HG02623 (cell line): ENCODE results near the gene CARD18.
"Not testable (repeated sequence)": the region's sequence is repeated elsewhere in the genome, so short reads cannot be mapped to it uniquely, and the experiment has no call there.

Source experiments
- ATAC-seq: cut with Tn5 transposase; IDR thresholded peaks from one replicate; pipeline ENCODE4 v1.9.1; 2021; ENCODE audit warnings: moderate library complexity; ENCODE audit not compliant: unreplicated experiment

Gene CARD18

DNA sequence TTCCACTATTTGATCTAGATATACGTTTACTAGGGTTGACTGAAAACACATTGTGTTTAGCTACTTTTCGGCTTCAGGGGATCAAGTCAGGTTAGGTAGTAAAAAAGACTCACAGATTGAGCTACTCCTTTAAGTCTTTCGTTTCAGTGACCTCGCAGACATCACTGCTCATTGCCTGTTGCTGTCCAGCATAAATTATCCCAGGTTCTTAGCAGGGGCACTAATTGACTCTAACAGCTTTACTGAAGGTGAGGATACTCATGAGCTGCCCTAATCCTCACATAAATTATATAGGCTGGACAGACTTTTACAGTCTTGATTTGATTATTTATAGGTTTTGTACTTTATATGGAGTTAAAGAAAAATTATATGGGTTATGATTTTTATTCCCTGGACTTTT lies 3.7 kb downstream of the CARD18 start:
- ATAC-seq, result no peak

GRCh38 chr11:105132716-105133511 lies 6.7 kb downstream of the CARD18 start:
- ATAC-seq, result no peak

DNA sequence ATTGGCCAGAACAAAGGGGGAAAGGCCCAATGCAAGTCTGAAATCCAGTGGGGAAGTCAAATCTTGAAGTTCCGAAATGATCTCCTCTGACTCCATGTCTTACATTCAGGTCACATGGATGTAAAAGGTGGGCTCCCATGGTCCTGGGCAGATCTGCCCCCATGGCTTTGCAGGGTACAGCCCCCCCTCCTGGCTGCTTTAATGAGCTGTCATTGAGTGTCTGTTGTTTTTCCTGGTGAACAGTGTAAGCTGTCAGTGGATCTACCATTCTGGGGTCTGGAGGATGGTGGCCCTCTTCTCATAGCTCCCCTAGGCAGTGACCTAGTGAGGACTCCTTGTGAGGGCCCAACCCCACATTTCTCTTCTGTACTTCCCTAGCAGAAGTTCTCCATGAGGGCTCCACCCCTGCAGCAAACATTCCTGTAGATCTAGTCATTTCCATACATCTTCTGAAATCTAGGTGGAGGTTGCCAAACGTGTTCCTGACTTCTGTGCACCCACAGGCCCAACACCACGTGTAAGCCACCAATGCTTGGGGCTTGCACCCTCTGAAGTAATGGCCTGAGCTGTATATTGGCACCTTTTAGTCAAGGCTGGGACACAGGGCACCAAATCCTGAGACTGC lies 9.3 kb downstream of the CARD18 start:
- no peak for ATAC-seq

DNA sequence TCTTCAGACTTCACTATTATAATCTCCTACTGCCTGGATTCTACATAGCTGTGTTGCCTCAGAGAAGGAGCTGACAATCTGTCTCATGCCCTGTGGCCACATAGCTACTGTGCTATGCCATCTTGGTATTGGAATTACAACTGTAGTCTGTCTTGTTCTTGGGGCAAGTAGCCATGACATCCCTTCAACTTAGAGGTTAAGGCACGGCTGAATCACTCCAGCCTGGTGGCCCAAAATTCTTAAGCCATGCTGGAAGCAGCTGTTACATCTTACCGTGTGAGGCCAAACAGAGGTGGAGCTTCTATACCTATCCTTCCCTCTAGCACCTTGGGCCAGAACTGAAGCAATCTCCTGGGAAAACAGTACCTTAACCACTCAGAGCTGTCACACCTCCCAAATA lies 14.8 kb downstream of the CARD18 start:
- ATAC-seq, result no peak

GRCh38 chr11:105111145-105111944 lies 28.2 kb downstream of the CARD18 start:
- no peak for ATAC-seq

GRCh38 chr11:105110688-105111030 lies 28.9 kb downstream of the CARD18 start:
- ATAC-seq, result no peak

DNA sequence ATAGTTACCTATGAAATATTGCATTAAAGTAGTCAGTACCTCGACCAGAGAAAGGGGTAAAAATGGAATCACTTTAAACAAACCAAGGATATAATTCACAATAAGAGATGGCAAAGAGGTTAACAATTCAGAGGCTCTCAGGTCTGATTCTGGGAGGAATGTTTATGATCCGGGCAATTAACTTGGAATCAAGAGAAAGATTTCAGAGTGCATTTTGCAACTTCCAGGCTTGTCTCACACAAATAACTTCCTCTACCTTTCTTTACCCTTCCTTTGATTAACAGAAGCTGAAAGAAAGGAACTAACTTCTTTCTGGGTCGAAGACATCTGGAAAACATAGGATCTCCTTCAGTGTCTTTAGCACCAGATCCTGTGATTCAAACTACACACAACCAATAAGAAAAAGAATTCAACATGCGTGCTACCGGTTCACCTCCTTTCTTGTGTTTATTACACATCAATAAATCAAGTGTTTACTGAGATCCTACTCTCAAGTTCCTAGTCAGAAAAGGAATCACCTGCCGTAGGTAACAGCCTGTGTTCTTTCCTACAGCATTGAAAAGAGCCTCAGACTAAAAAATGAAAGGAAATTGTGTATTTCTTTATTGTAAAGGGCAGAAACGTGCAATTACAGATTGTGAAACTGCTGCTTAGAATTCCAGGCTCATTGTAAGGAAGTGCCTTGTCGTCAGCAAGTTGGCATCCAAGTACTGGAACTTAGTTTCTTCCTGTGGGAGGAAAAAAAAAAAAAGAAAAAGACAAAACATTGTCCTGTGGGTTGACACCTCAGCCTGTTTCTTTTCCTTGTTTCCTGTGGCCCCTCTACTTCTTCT lies 29.5 kb downstream of the CARD18 start:
- no peak for ATAC-seq

- no peak for ATAC-seq
Measured at GRCh38 chr11:105109321-105109720, 30.2 kb downstream of the CARD18 start.

- ATAC-seq, result no peak
Measured at GRCh38 chr11:105108247-105108646, 31.3 kb downstream of the CARD18 start.

DNA sequence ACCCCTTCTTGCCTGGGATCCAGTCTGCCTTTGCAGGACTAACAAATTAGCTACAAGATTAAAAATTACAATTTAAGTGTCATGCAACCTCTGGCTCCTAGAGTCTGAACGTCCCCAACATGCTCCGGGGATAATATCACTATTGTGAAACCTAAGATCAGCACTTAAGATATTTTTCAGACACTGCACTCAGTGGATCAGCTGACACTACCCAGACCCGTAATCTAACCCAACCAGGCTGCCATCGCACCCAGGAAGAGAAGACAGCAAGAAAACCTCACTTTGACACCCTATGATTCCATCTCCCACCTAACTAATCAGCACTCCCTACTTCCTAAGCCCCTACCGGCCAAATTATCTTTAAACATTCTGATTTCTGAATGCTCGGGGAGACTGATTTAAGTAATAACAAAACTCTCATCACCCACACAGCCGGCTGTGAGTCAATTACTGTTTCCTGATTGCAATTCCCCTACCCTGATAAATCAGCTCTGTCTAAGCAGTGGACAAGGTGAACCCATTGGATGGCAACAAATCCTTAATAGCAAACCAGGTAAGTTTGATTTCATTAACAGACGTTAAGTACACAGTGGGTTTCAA lies 32.2 kb downstream of the CARD18 start:
- not testable (repeated sequence) for ATAC-seq

DNA sequence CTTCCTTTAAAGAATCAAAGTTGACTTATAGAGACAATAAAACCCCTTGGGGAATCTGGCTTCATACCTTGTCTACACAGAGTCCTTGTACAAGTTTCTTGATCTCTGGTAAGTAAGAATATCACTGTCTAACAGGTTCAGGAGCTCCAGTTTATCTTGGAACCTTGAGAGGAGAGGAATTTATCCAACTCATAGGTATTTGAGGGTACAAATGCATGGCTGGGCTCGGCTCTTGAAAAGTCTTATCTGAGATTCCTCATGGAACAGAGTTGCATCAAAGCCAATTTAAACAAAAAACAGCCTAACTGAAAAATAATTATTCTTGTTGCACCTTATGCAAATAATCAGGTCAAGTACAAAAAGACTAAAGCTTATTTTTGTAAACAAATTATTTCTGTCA lies 33.4 kb downstream of the CARD18 start:
- ATAC-seq, result no peak

GRCh38 chr11:105104292-105104691 lies 35.3 kb downstream of the CARD18 start:
- ATAC-seq, result no peak

GRCh38 chr11:105103336-105103735 lies 36.2 kb downstream of the CARD18 start:
- ATAC-seq, result no peak

GRCh38 chr11:105102079-105102581 lies 37.4 kb downstream of the CARD18 start:
- ATAC-seq, result not testable (repeated sequence)

DNA sequence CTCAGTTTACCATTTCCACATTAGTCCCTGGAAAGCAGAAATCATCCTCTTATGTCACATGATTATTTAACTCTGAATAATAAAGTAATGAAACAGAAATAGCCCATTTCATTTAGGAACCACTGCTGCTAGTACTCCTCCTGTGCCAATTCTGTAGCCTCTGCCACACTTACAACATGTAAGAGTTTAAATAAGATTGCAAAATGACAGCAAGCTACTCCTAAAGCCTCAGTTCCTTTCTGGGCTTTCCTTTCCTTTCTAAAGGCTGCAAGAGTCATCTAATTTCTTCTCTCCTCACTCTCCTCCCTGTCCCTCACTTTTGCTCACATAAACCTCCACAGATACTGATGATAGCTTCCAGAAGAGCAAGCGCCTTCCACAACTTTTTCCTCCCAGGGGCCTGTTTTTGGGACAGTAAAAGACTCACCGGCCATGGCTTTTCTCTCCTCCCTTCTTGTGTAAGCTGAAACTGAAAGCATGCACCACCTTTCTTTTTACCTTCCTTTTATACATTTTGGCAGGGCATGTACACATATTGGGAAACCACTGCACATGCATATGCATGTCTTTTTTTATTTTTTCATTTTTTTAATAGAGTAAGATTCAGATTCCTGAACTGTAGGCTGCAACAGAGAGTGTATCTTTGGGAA lies 38.5 kb downstream of the CARD18 start:
- no peak for ATAC-seq

DNA sequence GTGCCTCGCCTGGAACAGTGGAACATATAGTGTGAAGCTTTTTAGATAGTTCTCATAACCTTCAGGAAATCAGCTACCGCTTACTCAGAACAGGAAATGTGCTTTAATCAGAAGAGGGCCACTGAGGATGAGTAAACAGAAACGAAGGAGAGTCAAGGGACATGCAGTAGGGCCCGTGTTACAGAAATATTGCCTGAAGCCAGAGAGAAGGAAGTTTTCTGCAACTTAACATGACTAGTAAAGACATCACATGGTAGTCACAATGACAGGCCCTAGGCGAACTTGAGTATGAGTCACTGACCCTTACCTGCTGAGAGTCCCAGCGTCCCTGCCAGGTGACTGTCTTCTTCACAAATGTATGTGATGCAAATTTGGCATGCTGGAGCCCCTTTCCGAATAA lies 39.4 kb downstream of the CARD18 start:
- no peak for ATAC-seq

DNA sequence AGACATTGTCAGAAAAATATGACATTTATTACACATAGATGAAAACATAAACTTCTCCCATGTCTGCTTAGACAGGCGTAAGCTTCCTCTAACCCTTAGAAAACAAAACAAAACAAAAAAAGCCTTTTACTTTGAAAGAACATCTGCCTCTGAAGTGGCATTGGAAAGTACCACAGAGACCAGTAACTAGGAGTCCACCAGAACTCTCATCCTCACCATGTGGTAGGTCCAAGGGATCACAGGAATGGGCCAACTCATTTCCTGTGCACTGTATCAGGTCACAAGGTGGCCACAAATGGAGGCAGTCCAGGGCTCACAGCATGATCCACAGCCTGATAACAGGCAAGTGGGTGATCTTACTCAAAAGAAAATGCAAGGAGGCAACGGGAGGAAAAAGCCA lies 40.0 kb downstream of the CARD18 start:
- not testable (repeated sequence) for ATAC-seq

DNA sequence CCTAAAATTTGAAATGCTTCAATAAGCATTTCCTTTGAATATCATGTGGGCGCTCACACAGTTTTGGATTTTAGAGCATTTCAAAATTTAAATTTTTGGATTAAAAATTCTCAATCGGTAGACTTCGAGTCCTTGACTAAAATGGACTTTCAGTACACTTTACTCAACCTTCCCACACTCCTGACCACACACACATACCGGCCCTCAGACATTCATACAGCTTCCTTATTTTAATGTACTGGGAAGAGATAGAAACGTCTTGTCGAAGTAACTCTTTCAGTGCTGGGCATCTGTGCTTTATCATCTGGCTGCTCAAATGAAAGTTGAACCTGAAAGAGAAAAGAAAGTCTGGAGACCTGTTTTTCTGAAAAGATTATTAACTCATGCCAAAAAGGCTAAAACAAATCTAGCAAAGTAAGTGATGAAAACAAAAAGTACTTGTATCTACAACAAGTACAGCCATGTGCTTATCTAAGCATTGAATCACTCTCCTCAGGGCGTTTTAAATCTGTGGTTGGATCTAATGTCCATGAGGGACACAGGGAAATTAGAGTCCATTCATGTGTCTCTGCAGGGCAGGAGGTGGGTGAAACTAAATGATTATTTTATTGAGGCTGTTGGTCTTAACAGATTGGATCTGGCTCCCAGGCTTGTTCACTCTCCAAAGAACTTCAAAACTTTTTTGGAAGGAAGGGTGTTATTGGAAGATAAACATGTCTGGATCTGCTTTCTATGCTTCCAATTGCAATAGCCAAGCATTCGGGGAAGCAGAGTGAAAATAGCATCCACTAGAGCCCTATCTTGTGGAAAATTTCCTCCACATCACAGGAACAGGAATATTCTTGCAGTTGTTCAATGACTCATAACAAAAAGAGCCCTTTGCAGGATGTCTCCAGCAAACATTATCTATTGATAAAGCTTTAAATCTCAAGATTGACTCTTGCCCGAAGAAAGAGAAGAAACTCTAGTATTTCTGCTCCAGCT lies 47.0 kb downstream of the CARD18 start:
- ATAC-seq, result no peak
